GM12875 (cell line): Measurements from ENCODE around the gene CACNG6.
"Not testable (repeated sequence)": the region's sequence is repeated elsewhere in the genome, so short reads cannot be mapped to it uniquely, and the experiment has no call there.

Source experiments
- H3K4me3 ChIP-seq: one replicate; pipeline ENCODE4 v1.5.1; 2011; ENCODE audit warnings: low read depth, low read length, control low read depth
- TF ChIP-seq, protein P1 (sequence below): IDR thresholded peaks from 2 replicates; pipeline ENCODE4 v1.5.1; 2011; ENCODE audit warnings: low read depth, mild to moderate bottlenecking, control low read depth, inconsistent platforms, low read length, moderate library complexity, borderline replicate concordance; ENCODE audit not compliant: insufficient read depth

The CACNG6 gene

DNA sequence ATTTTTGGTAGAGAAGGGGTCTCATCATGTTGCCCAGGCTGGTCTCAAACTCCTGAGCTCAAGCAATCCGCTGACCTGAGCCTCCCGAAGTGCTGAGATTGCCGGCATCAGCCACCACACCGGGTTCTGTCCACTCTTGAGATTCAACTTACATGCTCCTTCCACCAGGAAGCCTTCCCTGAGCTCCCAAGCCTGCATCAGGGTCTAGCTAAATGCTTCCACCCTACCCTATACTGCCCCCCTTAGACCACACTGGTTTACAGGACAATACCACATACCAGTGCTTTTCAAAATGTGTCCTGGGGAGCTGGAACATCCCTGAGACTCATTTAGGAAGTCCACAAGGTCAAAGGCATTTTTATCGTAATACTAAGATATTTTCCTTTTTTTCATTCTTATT, 43.8 kb upstream of the CACNG6 start:
- H3K4me3 ChIP-seq: no peak overlapping the region
- TF ChIP-seq, protein P1, sequence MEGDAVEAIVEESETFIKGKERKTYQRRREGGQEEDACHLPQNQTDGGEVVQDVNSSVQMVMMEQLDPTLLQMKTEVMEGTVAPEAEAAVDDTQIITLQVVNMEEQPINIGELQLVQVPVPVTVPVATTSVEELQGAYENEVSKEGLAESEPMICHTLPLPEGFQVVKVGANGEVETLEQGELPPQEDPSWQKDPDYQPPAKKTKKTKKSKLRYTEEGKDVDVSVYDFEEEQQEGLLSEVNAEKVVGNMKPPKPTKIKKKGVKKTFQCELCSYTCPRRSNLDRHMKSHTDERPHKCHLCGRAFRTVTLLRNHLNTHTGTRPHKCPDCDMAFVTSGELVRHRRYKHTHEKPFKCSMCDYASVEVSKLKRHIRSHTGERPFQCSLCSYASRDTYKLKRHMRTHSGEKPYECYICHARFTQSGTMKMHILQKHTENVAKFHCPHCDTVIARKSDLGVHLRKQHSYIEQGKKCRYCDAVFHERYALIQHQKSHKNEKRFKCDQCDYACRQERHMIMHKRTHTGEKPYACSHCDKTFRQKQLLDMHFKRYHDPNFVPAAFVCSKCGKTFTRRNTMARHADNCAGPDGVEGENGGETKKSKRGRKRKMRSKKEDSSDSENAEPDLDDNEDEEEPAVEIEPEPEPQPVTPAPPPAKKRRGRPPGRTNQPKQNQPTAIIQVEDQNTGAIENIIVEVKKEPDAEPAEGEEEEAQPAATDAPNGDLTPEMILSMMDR: no peak

DNA sequence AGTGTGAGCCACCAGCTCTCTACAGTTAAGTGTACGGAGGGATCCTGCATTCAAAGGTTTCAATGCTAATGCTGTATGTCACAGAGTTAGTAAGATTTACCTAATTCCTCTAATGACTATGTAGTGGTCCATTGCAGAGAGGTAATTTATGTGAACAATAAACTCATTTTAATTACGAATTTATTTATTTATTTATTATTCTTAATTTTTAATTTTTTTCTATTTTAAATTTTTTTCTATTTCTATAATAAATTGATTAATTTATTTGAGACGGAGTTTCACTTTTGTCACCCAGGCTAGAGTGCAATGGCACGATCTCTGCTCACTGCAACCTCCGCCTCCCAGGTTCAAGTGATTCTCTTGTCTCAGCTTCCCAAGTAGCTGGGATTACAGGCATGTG, 42.8 kb upstream of the CACNG6 start:
- H3K4me3 ChIP-seq: not testable (repeated sequence)

DNA sequence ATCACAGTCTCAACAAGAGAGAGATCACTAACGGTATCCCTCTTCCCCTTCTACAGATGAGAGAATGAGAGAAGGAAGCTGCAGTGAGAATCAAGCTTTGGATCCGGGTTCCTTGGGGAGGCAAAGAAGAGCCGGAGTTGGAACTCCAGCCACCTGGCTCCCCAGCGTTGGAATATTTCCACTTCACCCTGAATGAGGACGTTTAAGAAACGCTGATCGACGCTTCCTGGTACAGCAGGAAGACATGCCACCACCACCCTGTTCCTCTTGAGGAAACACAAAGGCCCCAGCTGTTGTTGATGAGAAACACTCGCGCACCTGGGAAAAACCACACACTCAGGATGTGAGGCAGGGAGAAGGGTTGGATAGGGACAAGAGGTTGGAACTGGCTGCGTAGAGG, 40.0 kb upstream of the CACNG6 start:
- TF ChIP-seq, protein P1: no peak
- H3K4me3 ChIP-seq: no peak overlapping the region

DNA sequence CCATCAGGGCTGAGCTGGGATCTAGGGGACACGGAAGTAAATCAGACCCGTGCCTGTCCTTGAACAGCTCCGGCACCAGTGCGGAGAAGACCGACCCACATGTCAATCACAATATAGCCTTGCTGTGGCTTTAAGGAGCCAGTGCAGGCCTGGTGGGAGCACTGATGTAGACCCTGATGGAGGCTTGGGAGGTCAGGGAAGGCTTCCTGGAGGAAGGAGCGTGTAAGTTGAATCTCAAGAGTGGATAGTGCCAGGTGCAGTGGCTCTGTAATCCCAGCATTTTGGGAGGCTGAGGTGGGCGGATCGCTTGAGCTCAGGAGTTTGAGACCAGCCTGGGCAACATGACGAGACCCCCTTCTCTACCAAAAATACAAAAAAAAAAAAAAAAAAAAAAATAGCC, 39.5 kb upstream of the CACNG6 start:
- no peak overlapping the region for H3K4me3 ChIP-seq
- TF ChIP-seq, protein P1: no peak

DNA sequence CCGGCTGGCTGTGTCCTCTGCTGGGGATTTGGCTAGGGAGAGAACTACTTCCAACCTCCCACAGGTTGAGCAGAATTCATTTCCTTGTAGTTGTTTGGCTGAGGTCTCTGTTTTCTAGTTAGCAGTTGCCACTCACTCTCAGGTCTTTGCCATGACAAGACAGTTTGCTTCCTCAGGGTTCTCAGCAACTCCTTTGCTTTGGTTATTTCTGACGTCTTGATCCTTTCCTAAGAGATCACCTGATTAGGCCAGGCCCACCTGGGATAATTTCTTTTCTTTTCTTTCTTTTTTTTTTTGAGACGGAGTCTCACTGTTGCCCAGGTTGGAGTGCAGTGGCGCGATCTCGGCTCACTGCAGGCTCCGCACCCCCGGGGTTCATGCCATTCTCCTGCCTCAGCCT, 38.1 kb upstream of the CACNG6 start:
- TF ChIP-seq, protein P1: no peak
- no peak overlapping the region for H3K4me3 ChIP-seq

DNA sequence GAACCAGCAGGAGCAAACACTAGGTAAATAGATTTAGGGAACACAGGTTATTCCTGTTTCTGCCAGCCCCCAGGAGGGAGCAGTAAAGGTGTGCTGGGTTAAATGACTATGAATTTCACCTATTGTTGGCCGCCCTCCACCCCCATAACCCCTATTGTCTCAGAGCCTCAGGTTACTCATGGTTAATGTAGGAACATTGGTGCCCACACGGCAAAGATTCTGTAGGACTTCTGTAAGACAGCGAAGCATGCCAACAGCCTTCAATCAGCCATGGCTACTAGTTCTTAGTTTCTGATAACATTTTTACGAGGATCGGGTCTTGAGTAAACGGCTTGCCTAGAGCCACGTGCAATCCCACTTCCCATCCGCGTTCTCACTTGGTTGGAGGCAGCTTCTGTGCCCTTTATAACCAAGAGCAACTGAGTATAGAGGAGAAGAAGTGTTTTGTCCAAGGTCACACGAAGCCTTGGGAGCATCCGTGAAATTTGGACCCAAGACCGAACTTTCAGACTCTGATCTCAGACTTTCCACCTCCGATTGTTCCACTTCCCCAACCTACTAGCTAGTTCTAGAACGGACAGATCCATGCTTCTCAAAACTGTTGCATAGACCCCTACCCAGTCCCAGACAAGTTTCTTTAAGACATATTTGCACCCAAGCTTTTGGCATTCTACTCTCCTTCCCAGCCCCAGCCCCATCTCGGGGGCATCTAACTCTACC, 33.8 kb upstream of the CACNG6 start:
- H3K4me3 ChIP-seq: no peak overlapping the region
- TF ChIP-seq, protein P1: no peak

DNA sequence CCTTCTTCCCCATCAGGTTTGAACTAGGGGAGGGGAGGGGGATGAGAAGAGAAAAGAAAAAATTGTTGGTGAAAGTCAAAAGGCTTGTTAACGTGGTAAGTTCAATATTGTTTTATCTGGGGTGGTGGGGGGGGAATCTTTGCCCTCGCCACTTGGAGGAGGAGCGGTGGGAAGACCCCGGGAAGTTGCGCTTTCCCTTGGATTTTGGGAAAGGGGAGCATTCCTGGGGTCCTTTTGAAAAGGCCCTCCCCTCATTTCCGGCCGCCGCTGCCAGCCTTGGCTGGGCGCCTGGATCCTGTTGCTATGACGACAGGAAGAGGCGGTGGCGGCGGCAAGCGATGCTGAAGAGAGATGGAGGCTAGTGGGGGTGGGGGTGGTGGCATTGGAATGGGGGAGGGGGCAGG, 33.3 kb upstream of the CACNG6 start:
- H3K4me3 ChIP-seq: no peak overlapping the region
- TF ChIP-seq, protein P1: no peak
